DOHH2 (cell line): ENCODE results near the gene ECHS1.

ENCODE experiments used
- CTCF ChIP-seq: fragments of 200-600 bp; sonication (generic); IDR thresholded peaks from one replicate; pipeline ENCODE4 v1.5.1; 2014; ENCODE audit warnings: antibody characterized with exemption, mild to moderate bottlenecking, low read depth, low read length; ENCODE audit not compliant: poor library complexity, severe bottlenecking
- EZH2phosphoT487 ChIP-seq: fragments of 200-600 bp; sonication (generic); IDR thresholded peaks from 2 replicates; pipeline ENCODE4 v1.6.1; 2017; ENCODE audit warnings: borderline replicate concordance, mild to moderate bottlenecking, antibody characterized with exemption, low read length, moderate library complexity, mixed read lengths

- TF ChIP-seq CTCF (no peak), EZH2phosphoT487 (no peak)
These were observed 37.0 kb downstream of the ECHS1 start for GRCh38 chr10:133336118-133336576.
